Mesendoderm (in vitro differentiated cells): Measurements from ENCODE around the gene TUBA4A.
"Not testable (repeated sequence)": the region's sequence is repeated elsewhere in the genome, so short reads cannot be mapped to it uniquely, and the experiment has no call there.

ENCODE experiments used
- DNase-seq: peaks from one replicate; pipeline ENCODE4 v3.0.0; 2013
- H2AK5ac ChIP-seq: 2 replicates; pipeline ENCODE4 v1.6.1; 2013; ENCODE audit warnings: low read length, inconsistent platforms
- H2BK120ac ChIP-seq: 2 replicates; pipeline ENCODE4 v1.6.1; 2013; ENCODE audit warnings: low read depth, mild to moderate bottlenecking, low read length, moderate library complexity, mixed read lengths
- H2BK15ac ChIP-seq: replicated peaks from 2 replicates; pipeline ENCODE4 v1.6.1; 2013; ENCODE audit warnings: low read depth, mild to moderate bottlenecking, moderate library complexity
- H2BK5ac ChIP-seq: 2 replicates; pipeline ENCODE4 v1.6.1; 2013; ENCODE audit warnings: low read length, inconsistent platforms
- H3K18ac ChIP-seq: 2 replicates; pipeline ENCODE4 v1.6.1; 2013; ENCODE audit warnings: mild to moderate bottlenecking, low read length, mixed read lengths
- H3K23ac ChIP-seq: one replicate; pipeline ENCODE4 v1.6.1; 2013; ENCODE audit warnings: low read length
- H3K27ac ChIP-seq: 2 replicates; pipeline ENCODE4 v1.5.1; 2013; ENCODE audit warnings: low read depth, mild to moderate bottlenecking, inconsistent platforms, low read length, moderate library complexity
- H3K27me3 ChIP-seq: 2 replicates; pipeline ENCODE4 v1.6.1; 2013; ENCODE audit warnings: low read length, control low read depth, mild to moderate bottlenecking, inconsistent platforms; ENCODE audit not compliant: insufficient read depth, poor library complexity
- H3K36me3 ChIP-seq: 2 replicates; pipeline ENCODE4 v1.6.1; 2013; ENCODE audit warnings: low read length, inconsistent platforms; ENCODE audit not compliant: control insufficient read depth, insufficient read depth
- H3K4ac ChIP-seq: one replicate; pipeline ENCODE4 v1.6.1; 2013; ENCODE audit warnings: low read depth, mild to moderate bottlenecking, low read length, moderate library complexity
- H3K4me1 ChIP-seq: 2 replicates; pipeline ENCODE4 v1.6.1; 2013; ENCODE audit warnings: low read depth, low read length, inconsistent platforms; ENCODE audit not compliant: control insufficient read depth
- H3K4me2 ChIP-seq: 2 replicates; pipeline ENCODE4 v1.6.1; 2013; ENCODE audit warnings: low read length
- H3K4me3 ChIP-seq: 2 replicates; pipeline ENCODE4 v1.5.1; 2013; ENCODE audit warnings: mild to moderate bottlenecking, low read length
- H3K56ac ChIP-seq: one replicate; pipeline ENCODE4 v1.6.1; 2013; ENCODE audit warnings: low read length
- H3K79me1 ChIP-seq: 2 replicates; pipeline ENCODE4 v1.6.1; 2013; ENCODE audit warnings: low read length, inconsistent platforms
- H3K79me2 ChIP-seq: 2 replicates; pipeline ENCODE4 v1.6.1; 2013; ENCODE audit warnings: mild to moderate bottlenecking, low read length; ENCODE audit not compliant: control insufficient read depth, insufficient read depth
- H3K9ac ChIP-seq: 2 replicates; pipeline ENCODE4 v1.6.1; 2013; ENCODE audit warnings: low read length, inconsistent platforms
- H4K5ac ChIP-seq: one replicate; pipeline ENCODE4 v1.6.1; 2013; ENCODE audit warnings: low read length
- H4K8ac ChIP-seq: one replicate; pipeline ENCODE4 v1.6.1; 2013; ENCODE audit warnings: low read depth, mild to moderate bottlenecking, control low read depth, low read length, moderate library complexity
- WGBS: extraction: QIAGEN DNeasy Blood & Tissue Kit; methylation state at CpG from one replicate; pipeline ENCODE4 v1.1.7; 2013; ENCODE audit warnings: low lambda C conversion rate, missing lambda C conversion rate; ENCODE audit not compliant: insufficient coverage; ENCODE audit errors: extremely low coverage; 5-methylcytosine and 5-hydroxymethylcytosine counted together
- small RNA-seq: library from polyadenylated mRNA; stranded (forward); fragments of <200 nt; extraction: miRNeasy Mini kit (QIAGEN cat#:217004); gene quantifications from one replicate; pipeline ENCODE3, GENCODE V24; 2013; ENCODE audit not compliant: insufficient read depth

TUBA4A gene

DNA sequence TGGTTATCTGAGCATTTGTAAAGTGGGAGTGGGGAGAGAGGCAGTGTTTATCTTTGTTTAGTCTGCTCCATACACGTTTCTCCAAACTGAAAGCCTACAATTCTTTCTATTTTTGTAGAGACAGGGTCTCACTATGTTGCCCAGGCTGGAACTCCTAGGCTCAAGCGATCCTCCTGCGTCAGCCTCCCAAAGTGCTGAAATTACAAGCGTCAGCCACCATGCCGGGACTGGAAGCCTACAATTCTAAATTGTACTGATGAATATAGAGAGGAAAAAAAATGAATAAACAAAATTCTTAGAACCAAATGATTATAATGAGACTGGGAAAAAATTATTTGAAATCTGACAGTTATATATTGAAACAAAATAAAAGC, 48.6 kb downstream of the TUBA4A start:
- no peak overlapping the region for H3K56ac ChIP-seq
- no peak overlapping the region for H4K5ac ChIP-seq
- peaks cover 4% of the 10 kb centered on the region for H3K4me1 ChIP-seq
- H3K18ac ChIP-seq: no peak overlapping the region
- H3K4me2 ChIP-seq: no peak overlapping the region
- no peak overlapping the region for H3K23ac ChIP-seq
- H3K9ac ChIP-seq: no peak overlapping the region
- H3K79me1 ChIP-seq: no peaks in the 10 kb centered on the region
- H2BK5ac ChIP-seq: no peak overlapping the region
- H3K27me3 ChIP-seq: no peaks in the 10 kb centered on the region
- no peak overlapping the region for H2AK5ac ChIP-seq
- no CpG with 5 or more reads among the region's 5 CpGs for WGBS
- no peak overlapping the region for H3K4me3 ChIP-seq
- no peak overlapping the region for H4K8ac ChIP-seq
- H3K27ac ChIP-seq: no peak overlapping the region
- no peak overlapping the region for H2BK120ac ChIP-seq
- DNase-seq: no peak
- no peaks in the 10 kb centered on the region for H3K79me2 ChIP-seq
- H3K36me3 ChIP-seq: no peaks in the 10 kb centered on the region
- H2BK15ac ChIP-seq: no peak overlapping the region
- no peak overlapping the region for H3K4ac ChIP-seq

DNA sequence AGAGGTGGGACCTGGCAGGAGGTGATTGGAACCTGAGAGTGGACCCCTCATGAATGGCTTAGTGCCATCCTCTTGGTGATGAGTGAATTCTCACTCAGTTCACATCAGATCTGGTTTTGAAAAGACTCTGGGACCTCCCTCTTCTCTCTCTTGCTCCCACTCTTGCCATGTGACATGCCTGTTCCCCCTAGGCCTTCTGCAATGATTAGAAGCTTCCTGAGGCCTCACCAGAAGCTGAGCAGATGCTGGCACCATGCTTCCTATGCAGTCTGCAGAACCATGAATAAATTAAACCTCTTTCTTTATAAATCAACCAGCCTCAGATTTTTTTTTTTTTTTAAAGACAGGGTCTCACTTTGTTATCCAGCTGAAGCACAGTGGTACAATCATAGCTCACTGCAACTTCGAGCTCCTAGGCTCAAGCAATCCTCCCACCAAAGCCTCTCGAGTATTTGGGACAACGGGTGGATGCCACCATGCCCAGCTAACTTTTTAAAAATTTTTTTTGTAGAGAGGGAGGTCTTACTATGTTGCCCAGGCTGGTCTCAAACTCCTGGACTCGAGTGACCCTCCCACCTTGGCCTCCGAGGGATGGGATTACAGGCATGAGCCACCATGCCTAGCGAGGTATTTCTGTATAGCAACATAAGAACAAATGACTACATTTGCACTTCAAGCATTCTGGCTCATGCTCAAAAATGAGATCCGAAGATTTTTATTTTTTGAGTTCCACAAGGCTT, 49.1 kb downstream of the TUBA4A start:
- H3K36me3 ChIP-seq: no peaks in the 10 kb centered on the region
- H3K18ac ChIP-seq: no peak overlapping the region
- no peaks in the 10 kb centered on the region for H3K79me1 ChIP-seq
- no CpG with 5 or more reads among the region's 7 CpGs for WGBS
- H3K4me1 ChIP-seq: peaks cover 4% of the 10 kb centered on the region
- H3K9ac ChIP-seq: no peak overlapping the region
- no peak overlapping the region for H4K8ac ChIP-seq
- H3K27ac ChIP-seq: no peak overlapping the region
- H3K23ac ChIP-seq: no peak overlapping the region
- no peak overlapping the region for H2BK5ac ChIP-seq
- H3K4me3 ChIP-seq: no peak overlapping the region
- no peak overlapping the region for H2BK120ac ChIP-seq
- no peak overlapping the region for H2AK5ac ChIP-seq
- H3K79me2 ChIP-seq: no peaks in the 10 kb centered on the region
- H3K56ac ChIP-seq: no peak overlapping the region
- H3K4me2 ChIP-seq: no peak overlapping the region
- H4K5ac ChIP-seq: no peak overlapping the region
- H3K27me3 ChIP-seq: no peaks in the 10 kb centered on the region
- no peak overlapping the region for H3K4ac ChIP-seq
- no peak for DNase-seq
- H2BK15ac ChIP-seq: no peak overlapping the region

DNA sequence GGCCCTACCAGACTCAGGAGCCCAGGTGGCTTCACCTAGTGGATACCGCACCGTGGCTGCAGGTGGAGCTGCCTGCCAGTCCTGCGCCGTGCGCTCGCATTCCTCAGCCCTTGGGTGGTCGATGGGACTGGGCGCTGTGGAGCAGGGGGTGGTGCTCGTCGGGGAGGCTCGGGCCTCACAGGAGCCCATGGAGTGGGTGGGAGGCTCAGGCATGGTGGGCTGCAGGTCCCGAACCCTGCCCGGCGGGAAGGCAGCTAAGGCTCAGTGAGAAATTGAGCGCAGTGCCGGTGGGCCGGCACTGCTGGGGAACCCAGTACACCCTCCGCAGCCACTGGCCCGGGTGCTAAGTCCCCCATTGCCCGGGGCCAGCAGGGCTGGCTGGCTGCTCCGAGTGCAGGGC, 52.4 kb downstream of the TUBA4A start:
- H4K5ac ChIP-seq, H3K79me2 ChIP-seq, H2BK15ac ChIP-seq, H2AK5ac ChIP-seq, DNase-seq, H3K4ac ChIP-seq, H3K4me3 ChIP-seq, H4K8ac ChIP-seq, H3K9ac ChIP-seq, H3K36me3 ChIP-seq, H3K4me1 ChIP-seq, H2BK5ac ChIP-seq, H2BK120ac ChIP-seq, H3K27ac ChIP-seq, H3K79me1 ChIP-seq, H3K56ac ChIP-seq, H3K27me3 ChIP-seq, H3K23ac ChIP-seq, H3K4me2 ChIP-seq, H3K18ac ChIP-seq: not testable (repeated sequence)
- WGBS: no CpG with 5 or more reads among the region's 21 CpGs

DNA sequence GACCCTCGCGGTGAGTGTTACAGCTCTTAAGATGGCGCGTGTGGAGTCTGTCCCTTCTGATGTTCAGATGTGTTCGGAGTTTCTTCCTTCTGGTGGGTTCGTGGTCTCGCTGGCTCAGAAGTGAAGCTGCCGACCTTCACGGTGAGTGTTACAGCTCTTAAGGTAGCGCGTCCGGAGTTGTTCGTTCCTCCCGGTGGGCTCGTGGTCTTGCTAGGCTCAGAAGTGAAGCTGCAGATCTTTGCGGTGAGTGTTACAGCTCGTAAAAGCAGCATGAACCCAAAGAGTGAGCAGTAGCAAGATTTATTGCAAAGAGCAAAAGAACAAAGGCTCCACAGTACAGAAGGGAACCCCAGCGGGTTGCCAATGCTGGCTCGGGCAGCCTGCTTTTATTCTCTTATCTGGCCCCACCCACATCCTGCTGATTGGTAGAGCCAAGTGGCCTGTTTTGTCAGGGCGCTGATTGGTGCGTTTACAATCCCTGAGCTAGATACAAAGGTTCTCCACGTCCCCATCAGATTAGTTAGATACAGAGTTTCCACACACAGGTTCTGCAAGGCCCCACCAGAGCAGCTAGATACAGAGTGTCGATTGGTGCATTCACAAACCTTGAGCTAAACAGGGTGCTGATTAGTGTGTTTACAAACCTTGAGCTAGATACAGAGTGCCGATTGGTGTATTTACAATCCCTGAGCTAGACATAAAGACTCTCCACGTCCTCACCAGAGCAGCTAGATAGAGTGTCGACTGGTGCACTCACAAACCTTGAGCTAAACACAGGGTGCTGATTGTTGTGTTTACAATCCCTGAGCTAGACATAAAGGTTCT, 53.0 kb downstream of the TUBA4A start:
- not testable (repeated sequence) for H3K4me3 ChIP-seq, H3K79me1 ChIP-seq, H4K5ac ChIP-seq, H3K56ac ChIP-seq, H2BK5ac ChIP-seq, H2AK5ac ChIP-seq, H3K9ac ChIP-seq, H3K27me3 ChIP-seq, H3K79me2 ChIP-seq, H4K8ac ChIP-seq, H3K4ac ChIP-seq, H3K36me3 ChIP-seq, H3K4me1 ChIP-seq, DNase-seq, H2BK120ac ChIP-seq, H3K4me2 ChIP-seq, H3K18ac ChIP-seq, H3K27ac ChIP-seq, H2BK15ac ChIP-seq, H3K23ac ChIP-seq
- WGBS: no CpG with 5 or more reads among the region's 26 CpGs

Small RNA genes lying within 50 kb of the gene (small RNA-seq; reads per million reads assigned to genes)
- gene MIR153-1: 29.5 reads per million, percentile 93 among the genes with 10 or more reads in this experiment
